Hepatocyte (in vitro differentiated cells): Measurements from ENCODE around the gene SOX10. TPM values are rescaled to one million over a fixed set of nuclear protein-coding genes. Genes with fewer than 3 reads are reported as not detected.

Experiments
- DNase-seq: peaks from one replicate; pipeline ENCODE4 v3.0.0-alpha.2; 2016; ENCODE audit warnings: low spot score
- H2AFZ ChIP-seq: fragments of 200-600 bp; sonication (generic); 2 replicates; pipeline ENCODE4 v1.6.0; 2016; ENCODE audit warnings: antibody characterized with exemption, mild to moderate bottlenecking
- H3K27ac ChIP-seq: fragments of 200-600 bp; sonication (generic); 2 replicates; pipeline ENCODE4 v1.5.1; 2016; ENCODE audit warnings: mild to moderate bottlenecking
- H3K27me3 ChIP-seq: fragments of 200-600 bp; sonication (generic); 2 replicates; pipeline ENCODE4 v1.6.1; 2016
- H3K36me3 ChIP-seq: fragments of 200-600 bp; sonication (generic); replicated peaks from 2 replicates; pipeline ENCODE4 v1.5.1; 2016; ENCODE audit warnings: low read depth; ENCODE audit not compliant: insufficient read depth
- H3K4me1 ChIP-seq: fragments of 200-600 bp; sonication (generic); 2 replicates; pipeline ENCODE4 v1.5.1; 2016; ENCODE audit warnings: mild to moderate bottlenecking, moderate library complexity; ENCODE audit not compliant: insufficient read depth
- H3K4me2 ChIP-seq: fragments of 200-600 bp; sonication (generic); 2 replicates; pipeline ENCODE4 v1.6.0; 2016
- H3K4me3 ChIP-seq: fragments of 200-600 bp; sonication (generic); 2 replicates; pipeline ENCODE4 v1.5.1; 2016; ENCODE audit warnings: mild to moderate bottlenecking
- H3K79me2 ChIP-seq: fragments of 200-600 bp; sonication (generic); 2 replicates; pipeline ENCODE4 v1.6.0; 2017; ENCODE audit warnings: mild to moderate bottlenecking
- H3K9me2 ChIP-seq: fragments of 200-600 bp; sonication (generic); replicated peaks from 2 replicates; pipeline ENCODE4 v1.6.0; 2017; ENCODE audit warnings: mild to moderate bottlenecking; ENCODE audit not compliant: insufficient read depth
- H3K9me3 ChIP-seq: fragments of 200-600 bp; sonication (generic); 2 replicates; pipeline ENCODE4 v1.5.1; 2016; ENCODE audit warnings: low read depth, mild to moderate bottlenecking
- H4K20me1 ChIP-seq: fragments of 200-600 bp; sonication (generic); 2 replicates; pipeline ENCODE4 v1.6.0; 2016; ENCODE audit warnings: mild to moderate bottlenecking; ENCODE audit not compliant: insufficient read depth, poor library complexity, severe bottlenecking
- EZH2 ChIP-seq: fragments of 200-600 bp; sonication (generic); IDR thresholded peaks from 2 replicates; pipeline ENCODE4 v1.6.1; 2016; ENCODE audit warnings: antibody characterized with exemption, mild to moderate bottlenecking, borderline replicate concordance
- EZH2phosphoT487 ChIP-seq: fragments of 200-600 bp; sonication (generic); IDR thresholded peaks from one replicate; pipeline ENCODE4 v1.6.1; 2018; ENCODE audit warnings: antibody characterized with exemption, mild to moderate bottlenecking, low read depth, moderate library complexity; ENCODE audit not compliant: unreplicated experiment, severe bottlenecking
- WGBS: methylation state at CpG from one replicate; pipeline ENCODE4 v1.1.6; 2016; ENCODE audit warnings: low lambda C conversion rate; ENCODE audit errors: missing lambda C conversion rate; 5-methylcytosine and 5-hydroxymethylcytosine counted together
- microRNA-seq: library from miRNA; unstranded; fragments of <30 nt; microRNA quantifications from one replicate; pipeline ENCODE4, GENCODE V29; 2017
- polyA plus RNA-seq: library from polyadenylated mRNA; unstranded; fragments of >200 nt; fragmentation: Nextera tagmentation; extraction: Ambion mirVana; gene quantifications from 2 replicates; pipeline ENCODE4 v1.2.1, GENCODE V29; 2016
- total RNA-seq: library from RNA; depleted of rRNA; stranded (reverse); fragments of >200 nt; gene quantifications from 2 replicates; pipeline ENCODE4 v1.2.3, GENCODE V29; 2014
- TF ChIP-seq, protein P1 (sequence below): fragments of 200-600 bp; sonication (generic); IDR thresholded peaks from 2 replicates; pipeline ENCODE4 v1.5.1; 2016; ENCODE audit warnings: antibody characterized with exemption, mild to moderate bottlenecking; ENCODE audit not compliant: poor library complexity

The SOX10 gene
- total and polyA plus RNA-seq, 2 experiments from 2014 or later, result not detected

- Histone ChIP-seq H3K9me3 (no peaks in the 10 kb centered on the region), H3K4me2 (no peak overlapping the region), H3K9me2 (no peaks in the 10 kb centered on the region), H4K20me1 (no peaks in the 10 kb centered on the region), H3K4me1 (no peaks in the 10 kb centered on the region), H3K4me3 (no peak overlapping the region), H2AFZ (no peak overlapping the region), H3K27ac (no peak overlapping the region), H3K27me3 (no peaks in the 10 kb centered on the region), H3K79me2 (no peaks in the 10 kb centered on the region), H3K36me3 (no peaks in the 10 kb centered on the region)
- no peak for DNase-seq
- 94% methylated on average over 18 of the region's 18 CpGs for WGBS
- TF ChIP-seq EZH2 (no peak), EZH2phosphoT487 (no peak)
- TF ChIP-seq, protein P1, sequence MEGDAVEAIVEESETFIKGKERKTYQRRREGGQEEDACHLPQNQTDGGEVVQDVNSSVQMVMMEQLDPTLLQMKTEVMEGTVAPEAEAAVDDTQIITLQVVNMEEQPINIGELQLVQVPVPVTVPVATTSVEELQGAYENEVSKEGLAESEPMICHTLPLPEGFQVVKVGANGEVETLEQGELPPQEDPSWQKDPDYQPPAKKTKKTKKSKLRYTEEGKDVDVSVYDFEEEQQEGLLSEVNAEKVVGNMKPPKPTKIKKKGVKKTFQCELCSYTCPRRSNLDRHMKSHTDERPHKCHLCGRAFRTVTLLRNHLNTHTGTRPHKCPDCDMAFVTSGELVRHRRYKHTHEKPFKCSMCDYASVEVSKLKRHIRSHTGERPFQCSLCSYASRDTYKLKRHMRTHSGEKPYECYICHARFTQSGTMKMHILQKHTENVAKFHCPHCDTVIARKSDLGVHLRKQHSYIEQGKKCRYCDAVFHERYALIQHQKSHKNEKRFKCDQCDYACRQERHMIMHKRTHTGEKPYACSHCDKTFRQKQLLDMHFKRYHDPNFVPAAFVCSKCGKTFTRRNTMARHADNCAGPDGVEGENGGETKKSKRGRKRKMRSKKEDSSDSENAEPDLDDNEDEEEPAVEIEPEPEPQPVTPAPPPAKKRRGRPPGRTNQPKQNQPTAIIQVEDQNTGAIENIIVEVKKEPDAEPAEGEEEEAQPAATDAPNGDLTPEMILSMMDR, result no peak
Measured at GRCh38 chr22:37924386-37925065, 59.8 kb downstream of the SOX10 start.

DNA sequence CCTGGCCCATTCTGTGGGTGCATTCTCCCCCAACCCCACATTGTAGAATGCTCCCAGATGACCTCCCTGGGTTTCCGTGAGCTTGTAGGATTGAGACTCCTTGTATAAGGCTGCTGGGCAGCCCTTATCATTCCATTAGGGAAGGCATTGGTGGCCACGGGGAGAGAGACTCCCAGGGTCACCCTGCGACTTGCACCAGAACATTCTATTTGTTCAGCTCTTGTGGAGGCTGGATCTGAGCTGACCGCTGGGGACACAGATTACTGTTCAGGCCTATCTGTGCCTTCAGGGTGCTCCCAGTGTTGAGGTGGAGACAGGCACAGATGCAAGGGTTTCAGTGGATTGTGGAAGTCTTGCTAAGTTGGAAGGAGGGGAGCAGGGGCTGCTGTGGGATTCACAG lies 60.4 kb downstream of the SOX10 start:
- Histone ChIP-seq H3K9me3 (no peaks in the 10 kb centered on the region), H3K27ac (no peak overlapping the region)
- TF ChIP-seq, protein P1, result no peak
- TF ChIP-seq EZH2phosphoT487, result no peak
- TF ChIP-seq EZH2, result no peak

More for the DNA sequence above, 60.4 kb downstream of the SOX10 start:
- Histone ChIP-seq H3K27me3 (no peaks in the 10 kb centered on the region), H3K36me3 (no peaks in the 10 kb centered on the region), H3K4me2 (no peak overlapping the region), H3K9me2 (no peaks in the 10 kb centered on the region), H3K4me3 (no peak overlapping the region), H3K4me1 (no peaks in the 10 kb centered on the region), H2AFZ (no peak overlapping the region), H4K20me1 (no peaks in the 10 kb centered on the region), H3K79me2 (no peaks in the 10 kb centered on the region)
- 77% methylated on average over 4 of the region's 4 CpGs for WGBS
- DNase-seq, result no peak

Small RNA genes within 50 kb of the gene (microRNA-seq; reads per million reads assigned to microRNA genes)
- gene MIR4534, result not detected
- gene MIR6820, result 4.5 reads per million, percentile 5 among the genes with 10 or more reads in this experiment

Other genes starting within 250 kb of the SOX10 start
- gene GCAT, start 176.6 kb downstream of the SOX10 start, total RNA-seq, result 20.2 and 20.4 TPM in 2 replicates
- 31.5 and 40.0 TPM in 2 replicates for gene GCAT, start 176.6 kb downstream of the SOX10 start, polyA plus RNA-seq
- not detected in 2 replicates for gene GALR3, start 161.2 kb downstream of the SOX10 start, total RNA-seq
- gene GALR3, start 161.2 kb downstream of the SOX10 start, polyA plus RNA-seq, result 0.29 TPM in 1 of 2 replicates, not detected in the other
- gene ANKRD54, start 140.2 kb downstream of the SOX10 start, total RNA-seq, result 28.5 and 30.4 TPM in 2 replicates
- 29.9 and 33.2 TPM in 2 replicates for gene ANKRD54, start 140.2 kb downstream of the SOX10 start, polyA plus RNA-seq
- gene EIF3L, start 135.1 kb downstream of the SOX10 start, total RNA-seq, result 365 and 421 TPM in 2 replicates
- 172 and 199 TPM in 2 replicates for gene EIF3L, start 135.1 kb downstream of the SOX10 start, polyA plus RNA-seq
- 20.3 and 26.1 TPM in 2 replicates for gene MICALL1, start 78.3 kb downstream of the SOX10 start, total RNA-seq
- gene MICALL1, start 78.3 kb downstream of the SOX10 start, polyA plus RNA-seq, result 11.7 and 15.0 TPM in 2 replicates
- gene C22orf23, start 31.0 kb downstream of the SOX10 start, total RNA-seq, result 0.30 TPM in 1 of 2 replicates, not detected in the other
- 0.29 TPM in 1 of 2 replicates, not detected in the other for gene C22orf23, start 31.0 kb downstream of the SOX10 start, polyA plus RNA-seq
- gene POLR2F, start 30.9 kb downstream of the SOX10 start, total RNA-seq, result 59.4 and 74.3 TPM in 2 replicates
- 119 and 129 TPM in 2 replicates for gene POLR2F, start 30.9 kb downstream of the SOX10 start, polyA plus RNA-seq
- 26.2 and 42.7 TPM in 2 replicates for gene PICK1, start 72.8 kb upstream of the SOX10 start, total RNA-seq
- gene PICK1, start 72.8 kb upstream of the SOX10 start, polyA plus RNA-seq, result 43.1 and 54.9 TPM in 2 replicates
- gene SLC16A8, start 99.6 kb upstream of the SOX10 start, total RNA-seq, result not detected in 2 replicates
- gene SLC16A8, start 99.6 kb upstream of the SOX10 start, polyA plus RNA-seq, result 0.63 and 1.6 TPM in 2 replicates
- gene BAIAP2L2, start 126.1 kb upstream of the SOX10 start, total RNA-seq, result 3.3 and 4.4 TPM in 2 replicates
- gene BAIAP2L2, start 126.1 kb upstream of the SOX10 start, polyA plus RNA-seq, result 8.2 and 8.8 TPM in 2 replicates
- gene PLA2G6, start 197.3 kb upstream of the SOX10 start, total RNA-seq, result 28.2 and 39.9 TPM in 2 replicates
- 30.2 and 42.6 TPM in 2 replicates for gene PLA2G6, start 197.3 kb upstream of the SOX10 start, polyA plus RNA-seq
- 55.9 and 70.4 TPM in 2 replicates for gene MAFF, start 217.4 kb upstream of the SOX10 start, total RNA-seq
- 67.2 and 76.3 TPM in 2 replicates for gene MAFF, start 217.4 kb upstream of the SOX10 start, polyA plus RNA-seq